Fibroblast of lung (primary cell): ENCODE results near the gene PDXK.

Source experiments
- EZH2 ChIP-seq: IDR thresholded peaks from 2 replicates; pipeline ENCODE4 v1.5.1; 2012; ENCODE audit warnings: low read length, control low read depth, mild to moderate bottlenecking; ENCODE audit errors: missing control alignments
- TF ChIP-seq, protein P1 (sequence below), 2 donors: IDR thresholded peaks in 1 of 2; conservative IDR thresholded peaks in 1 of 2; 1 replicate in 1 of 2; 2 replicates in 1 of 2; pipeline ENCODE4 v1.5.1; 2011 to 2012; ENCODE audit warnings: low read length in 2 of 2, control low read depth in 1 of 2, inconsistent platforms in 1 of 2, low read depth in 1 of 2, mild to moderate bottlenecking in 1 of 2

DNA sequence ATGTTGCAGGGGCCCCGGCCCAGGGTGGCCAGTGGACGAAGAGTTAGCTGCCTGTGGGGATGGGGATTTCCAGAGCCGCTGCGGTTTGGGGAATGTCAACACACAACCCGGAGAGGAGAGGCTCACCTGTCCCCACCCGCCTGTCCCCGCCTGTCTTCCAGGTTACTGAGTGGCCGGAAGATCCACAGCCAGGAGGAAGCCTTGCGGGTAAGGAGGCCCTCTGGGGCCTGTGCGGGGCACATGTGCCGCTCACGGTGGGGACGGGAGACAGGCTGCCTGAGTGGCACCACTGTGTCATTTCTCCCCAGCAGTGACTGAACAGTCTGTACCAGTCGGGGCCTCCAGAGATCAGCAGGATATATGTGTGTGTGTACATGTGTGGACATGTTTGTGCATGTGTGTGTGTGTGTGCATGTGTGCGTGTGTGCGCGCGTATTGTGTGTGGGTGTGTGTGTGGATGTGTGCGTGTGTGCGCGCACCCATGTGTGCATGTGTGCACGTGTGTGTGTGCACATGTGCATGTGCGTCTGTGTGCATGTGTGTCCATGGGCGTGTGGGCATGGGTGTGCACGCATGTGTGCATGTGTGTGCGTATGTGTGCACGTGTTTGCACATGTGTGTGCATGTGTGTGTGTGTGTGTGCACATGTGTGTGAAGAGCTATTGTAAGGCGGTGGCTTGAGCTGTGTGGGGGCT, 31.6 kb downstream of the PDXK start:
- TF ChIP-seq, protein P1, sequence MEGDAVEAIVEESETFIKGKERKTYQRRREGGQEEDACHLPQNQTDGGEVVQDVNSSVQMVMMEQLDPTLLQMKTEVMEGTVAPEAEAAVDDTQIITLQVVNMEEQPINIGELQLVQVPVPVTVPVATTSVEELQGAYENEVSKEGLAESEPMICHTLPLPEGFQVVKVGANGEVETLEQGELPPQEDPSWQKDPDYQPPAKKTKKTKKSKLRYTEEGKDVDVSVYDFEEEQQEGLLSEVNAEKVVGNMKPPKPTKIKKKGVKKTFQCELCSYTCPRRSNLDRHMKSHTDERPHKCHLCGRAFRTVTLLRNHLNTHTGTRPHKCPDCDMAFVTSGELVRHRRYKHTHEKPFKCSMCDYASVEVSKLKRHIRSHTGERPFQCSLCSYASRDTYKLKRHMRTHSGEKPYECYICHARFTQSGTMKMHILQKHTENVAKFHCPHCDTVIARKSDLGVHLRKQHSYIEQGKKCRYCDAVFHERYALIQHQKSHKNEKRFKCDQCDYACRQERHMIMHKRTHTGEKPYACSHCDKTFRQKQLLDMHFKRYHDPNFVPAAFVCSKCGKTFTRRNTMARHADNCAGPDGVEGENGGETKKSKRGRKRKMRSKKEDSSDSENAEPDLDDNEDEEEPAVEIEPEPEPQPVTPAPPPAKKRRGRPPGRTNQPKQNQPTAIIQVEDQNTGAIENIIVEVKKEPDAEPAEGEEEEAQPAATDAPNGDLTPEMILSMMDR (conservative IDR thresholded peaks at IDR 0.05 in 1 of 2, IDR thresholded peaks at IDR 0.05 in 1 of 2; ENCODE audit: low read depth in 1 of 2, low read length in 2 of 2) = no peak
- TF ChIP-seq EZH2 = no peak
